Measurements from ENCODE around the gene C10orf67. TPM values are rescaled to one million over a fixed set of nuclear protein-coding genes. Genes with fewer than 3 reads are reported as not detected.
A peak's percentile ranks its signal among the peaks of the same experiment; 100 is the strongest.

Gene C10orf67
- total RNA-seq, 2 experiments from 2014 or later = 0.07 to 0.31 TPM

DNA sequence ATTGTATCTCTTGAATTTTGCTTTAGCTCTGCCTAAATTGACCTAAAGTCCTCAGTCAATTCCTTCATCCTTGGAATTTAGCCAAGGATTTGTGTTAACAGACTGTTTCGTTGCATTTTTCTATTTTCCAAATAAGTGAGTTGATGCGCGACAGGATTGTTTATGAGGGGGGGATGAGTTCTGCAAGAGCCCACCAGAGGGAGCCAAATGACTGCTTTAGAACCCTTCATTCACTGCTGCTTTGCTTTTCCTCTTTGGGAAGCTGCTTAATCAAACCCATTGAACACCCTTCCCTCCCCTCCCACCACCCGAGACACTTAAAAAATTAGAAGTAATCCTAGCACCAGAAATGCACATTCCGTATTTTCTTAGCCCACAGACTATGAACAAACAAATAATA lies 186.2 kb downstream of the C10orf67 start:
- Mint-ChIP-seq H3K9me3 (no peaks in the 10 kb centered on the region), H3K36me3 (no peaks in the 10 kb centered on the region), H3K27me3 (peaks cover 23% of the 10 kb centered on the region), H3K27ac (no peak overlapping the region), H3K4me1 (ENCODE audit: low read depth) (peaks cover 2% of the 10 kb centered on the region), H3K4me3 (no peak overlapping the region)
- peak; percentile 44 for DNase-seq
- intact Hi-C loops (cut with micrococcal nuclease) = loop anchor here (2.0 to 10.0 kb wide), 5 partner anchors 134 to 1346 kb away; no protein-coding TSS in a partner anchor
- ChIA-PET POLR2A (no interaction called here), CTCF (interaction anchor here (0.6 to 3.9 kb wide), 32 partner anchors 9 to 1993 kb away, joined by 3 to 59 read pairs (median 4); no protein-coding TSS in a partner anchor)

- intact Hi-C loops (cut with micrococcal nuclease) = loop anchor here (2.0 to 10.0 kb wide), 5 partner anchors 135 to 1347 kb away; no protein-coding TSS in a partner anchor
- H3K27ac Mint-ChIP-seq = no peak overlapping the region
- POLR2A ChIA-PET = no interaction called here
- no peak overlapping the region for H3K4me3 Mint-ChIP-seq
- CTCF ChIA-PET = interaction anchor here (0.6 to 3.9 kb wide), 31 partner anchors 9 to 1993 kb away, joined by 3 to 59 read pairs (median 4); no protein-coding TSS in a partner anchor
- DNase-seq = no peak
- peaks cover 2% of the 10 kb centered on the region for H3K4me1 Mint-ChIP-seq (ENCODE audit: low read depth)
- no peaks in the 10 kb centered on the region for H3K36me3 Mint-ChIP-seq
- H3K27me3 Mint-ChIP-seq = peaks cover 23% of the 10 kb centered on the region
- no peaks in the 10 kb centered on the region for H3K9me3 Mint-ChIP-seq
Measured at GRCh38 chr10:23157691-23158369, 186.8 kb downstream of the C10orf67 start.

- Mint-ChIP-seq H3K4me1 (ENCODE audit: low read depth) (peaks cover 2% of the 10 kb centered on the region), H3K9me3 (no peaks in the 10 kb centered on the region), H3K4me3 (no peak overlapping the region), H3K27me3 (peaks cover 23% of the 10 kb centered on the region), H3K27ac (no peak overlapping the region), H3K36me3 (no peaks in the 10 kb centered on the region)
- ChIA-PET POLR2A (no interaction called here), CTCF (interaction anchor here (1.1 to 3.9 kb wide), 12 partner anchors 10 to 1402 kb away, joined by 3 to 59 read pairs (median 4); no protein-coding TSS in a partner anchor)
- intact Hi-C loops (cut with micrococcal nuclease) = loop anchor here (5.0 to 10.0 kb wide), 3 partner anchors 368 to 1348 kb away; no protein-coding TSS in a partner anchor
- no peak for DNase-seq
Measured at GRCh38 chr10:23157239-23157681, 187.3 kb downstream of the C10orf67 start.

- POLR2A ChIA-PET = no interaction called here
Measured at GRCh38 chr10:23156447-23157150, 188.0 kb downstream of the C10orf67 start.

GRCh38 chr10:23155169-23155568 lies 189.4 kb downstream of the C10orf67 start:
- H3K4me3 Mint-ChIP-seq = no peak overlapping the region
- peaks cover 2% of the 10 kb centered on the region for H3K4me1 Mint-ChIP-seq (ENCODE audit: low read depth)
- H3K9me3 Mint-ChIP-seq = no peaks in the 10 kb centered on the region
- DNase-seq = no peak
- H3K36me3 Mint-ChIP-seq = no peaks in the 10 kb centered on the region
- intact Hi-C loops (cut with micrococcal nuclease) = loop anchor here (5.0 to 10.0 kb wide), 3 partner anchors 370 to 1350 kb away; no protein-coding TSS in a partner anchor
- ChIA-PET POLR2A (no interaction called here), CTCF (no interaction called here)
- H3K27me3 Mint-ChIP-seq = peaks cover 29% of the 10 kb centered on the region
- no peak overlapping the region for H3K27ac Mint-ChIP-seq

More at GRCh38 chr10:23156447-23157150, 188.0 kb downstream of the C10orf67 start:
- Mint-ChIP-seq H3K9me3 (no peaks in the 10 kb centered on the region), H3K36me3 (no peaks in the 10 kb centered on the region), H3K4me3 (no peak overlapping the region), H3K4me1 (ENCODE audit: low read depth) (peaks cover 2% of the 10 kb centered on the region), H3K27me3 (peaks cover 20% of the 10 kb centered on the region), H3K27ac (no peak overlapping the region)
- CTCF ChIA-PET = interaction anchor here (1.3 to 3.9 kb wide), 3 partner anchors 19 to 1403 kb away, joined by 4 to 59 read pairs (median 7); no protein-coding TSS in a partner anchor
- intact Hi-C loops (cut with micrococcal nuclease) = loop anchor here (5.0 to 10.0 kb wide), 3 partner anchors 368 to 1348 kb away; no protein-coding TSS in a partner anchor
- DNase-seq = no peak

Small RNAs within 50 kb of the gene (microRNA-seq; reads per million reads assigned to microRNA genes)
- gene MIR1254-2 (ENCODE audit: borderline microRNAs expressed, borderline number of aligned reads, borderline replicate concordance) = not detected

Other genes with a start within 250 kb of the C10orf67 start
- 10 to 100 TPM in 1 of 2 experiments, 1 to 10 TPM in 1; 9.4 to 11.1 TPM for gene MSRB2, start 249.2 kb downstream of the C10orf67 start, total RNA-seq
- gene PTF1A, start 152.5 kb downstream of the C10orf67 start, total RNA-seq = not detected
- gene OTUD1, start 94.3 kb upstream of the C10orf67 start, total RNA-seq = 10 to 100 TPM; 11.6 to 12.0 TPM

Data from activated CD4-positive, alpha-beta memory T cell treated with anti-CD3 and anti-CD28 coated beads for 36 hours (primary cell).